NCI-H446 treated with DMSO at 0.1 percent for 48 hours (cell line): ENCODE results near the gene TMOD3.

Experiments used
- DNase-seq: peaks from one replicate; lab custom pipeline; 2025; lab: John Stamatoyannopoulos, UW

TMOD3 gene

DNA sequence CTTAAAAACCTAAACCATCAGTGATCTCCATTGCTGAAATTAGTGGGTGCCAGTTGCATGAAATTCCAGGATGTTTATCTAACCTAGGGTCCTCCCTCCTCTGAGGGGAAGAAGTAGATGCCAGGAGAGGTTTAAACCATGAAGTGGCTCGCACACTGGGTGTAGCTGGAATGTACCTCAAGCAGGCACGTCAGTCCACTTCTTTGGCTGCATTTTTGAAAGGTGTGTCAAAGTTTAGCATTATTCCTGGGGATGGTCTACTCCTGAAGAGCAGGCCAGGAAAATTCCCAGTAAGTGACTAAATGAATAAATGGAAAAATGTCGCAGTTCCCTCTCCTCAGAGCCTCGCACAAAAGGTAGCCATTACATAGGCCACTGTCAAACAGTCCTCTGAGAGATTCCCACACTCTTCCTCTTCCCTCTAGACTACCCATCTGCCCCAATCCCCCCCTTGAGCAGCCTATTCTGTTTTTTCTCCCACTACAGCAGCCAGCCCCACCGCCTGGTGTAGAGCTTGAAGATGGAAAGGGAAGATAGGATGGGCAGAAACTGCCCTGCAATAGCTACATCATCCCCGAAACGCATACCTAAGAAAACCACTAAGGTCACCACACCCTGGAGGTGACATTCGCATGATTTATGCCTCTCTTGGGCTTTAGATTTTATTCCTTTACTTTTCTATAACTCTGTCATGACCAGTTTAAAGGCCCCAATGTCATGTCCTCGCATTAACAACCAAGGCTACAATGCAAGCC is 655 bp upstream of the TMOD3 start:
- DNase-seq = no peak

DNA sequence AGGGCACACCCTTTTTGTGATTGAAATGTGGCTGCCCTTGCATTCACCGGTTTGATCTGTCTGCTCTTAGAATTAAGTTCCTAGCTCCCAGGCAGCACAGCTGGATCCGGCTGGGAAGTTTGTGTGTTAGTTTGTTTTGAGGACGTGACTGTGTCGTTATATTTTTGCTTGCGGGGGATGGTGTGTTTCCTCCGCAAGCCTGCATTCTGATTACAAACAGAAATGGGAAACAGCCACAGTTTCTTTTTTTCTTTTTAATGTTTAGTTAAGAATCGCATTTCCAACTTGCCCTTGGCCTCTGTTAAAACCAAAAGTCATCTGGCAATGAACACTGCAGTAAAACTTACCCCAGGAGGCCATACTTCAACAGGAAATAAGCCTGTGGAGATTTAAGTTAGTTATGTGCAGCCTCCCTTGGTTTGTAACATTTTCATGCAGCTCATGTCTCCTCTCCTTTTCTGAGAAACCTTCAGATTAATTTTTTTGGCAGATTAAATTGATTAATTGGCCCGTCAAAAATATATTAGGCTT is 888 bp downstream of the TMOD3 start:
- no peak for DNase-seq

DNA sequence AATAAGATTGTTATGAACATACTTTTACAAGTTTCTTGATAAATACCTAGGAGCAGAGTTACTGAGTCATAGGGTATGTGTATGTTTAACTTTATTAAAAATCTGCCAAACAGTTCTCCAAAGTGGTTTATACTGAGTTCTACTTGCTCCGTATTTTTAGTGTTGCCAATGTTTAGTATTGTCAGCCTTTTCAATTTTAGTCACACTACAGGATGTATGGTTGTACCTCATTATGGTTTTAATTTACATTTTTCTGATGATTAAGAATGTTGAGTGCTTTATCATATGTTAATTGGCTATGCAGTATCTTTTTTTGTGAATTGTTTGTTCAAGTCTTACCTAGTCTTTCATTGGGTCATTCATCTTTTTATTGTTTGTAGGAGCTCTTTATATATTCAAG is 4.3 kb downstream of the TMOD3 start:
- DNase-seq = no peak

DNA sequence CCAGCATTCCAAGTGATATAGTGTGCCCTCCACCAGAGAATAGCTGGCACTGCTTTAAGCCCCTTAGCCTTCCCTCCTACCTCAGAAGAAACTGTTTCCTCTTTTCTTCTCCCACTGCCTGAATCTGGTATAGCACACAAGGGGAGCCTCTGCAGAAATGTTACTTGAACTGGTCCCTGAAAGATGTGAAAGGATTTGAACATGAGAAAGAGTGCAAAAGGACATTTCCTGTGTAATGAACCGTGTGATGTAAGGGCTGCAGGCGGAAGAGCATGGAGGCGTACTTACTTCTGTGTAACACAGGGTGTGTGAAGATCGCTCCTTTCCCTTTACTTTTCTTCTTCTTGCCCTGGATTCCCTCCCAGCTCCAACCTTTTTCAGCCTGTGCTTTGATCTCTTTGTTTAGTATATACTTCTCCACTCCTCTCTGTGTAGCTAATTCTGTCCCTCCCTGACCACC is 8.4 kb downstream of the TMOD3 start:
- DNase-seq = no peak

DNA sequence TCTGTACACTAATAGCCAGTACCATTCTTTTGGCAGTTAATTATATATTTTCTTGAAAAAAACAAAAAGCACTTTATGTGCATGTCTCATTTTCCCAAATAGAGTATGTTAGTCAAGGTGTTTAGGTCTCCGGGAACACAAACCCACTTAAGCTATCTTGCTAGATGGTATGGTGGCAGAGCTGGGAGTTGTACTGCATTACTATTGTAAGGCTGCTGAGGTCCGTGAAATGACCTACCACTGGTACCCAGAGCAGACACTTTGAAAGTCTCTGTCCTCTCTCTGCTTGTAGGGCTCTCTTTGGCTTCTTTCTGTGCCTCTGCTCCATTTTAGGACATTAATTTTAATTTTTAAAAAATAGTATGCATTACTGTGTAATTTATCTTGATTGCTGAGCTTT is 8.8 kb downstream of the TMOD3 start:
- no peak for DNase-seq

DNA sequence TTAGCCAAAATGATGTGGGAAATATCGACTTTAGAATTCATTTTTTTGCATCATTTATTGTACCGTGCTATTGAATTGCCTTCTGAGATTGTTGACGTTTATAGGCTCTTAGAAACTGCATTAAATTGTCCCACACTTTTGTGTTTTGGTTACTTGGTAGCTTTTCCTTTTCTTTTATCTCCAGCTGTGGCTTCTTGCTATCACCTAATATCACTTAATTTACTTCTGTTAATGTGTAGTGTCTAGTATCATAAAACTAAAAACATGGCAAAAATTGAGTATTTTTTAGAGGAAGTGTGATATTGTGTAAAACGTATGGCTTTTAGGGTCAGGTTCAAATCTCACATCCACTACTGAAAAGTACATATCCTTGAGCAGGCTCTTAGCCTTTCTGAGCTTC is 11.2 kb downstream of the TMOD3 start:
- DNase-seq = no peak

DNA sequence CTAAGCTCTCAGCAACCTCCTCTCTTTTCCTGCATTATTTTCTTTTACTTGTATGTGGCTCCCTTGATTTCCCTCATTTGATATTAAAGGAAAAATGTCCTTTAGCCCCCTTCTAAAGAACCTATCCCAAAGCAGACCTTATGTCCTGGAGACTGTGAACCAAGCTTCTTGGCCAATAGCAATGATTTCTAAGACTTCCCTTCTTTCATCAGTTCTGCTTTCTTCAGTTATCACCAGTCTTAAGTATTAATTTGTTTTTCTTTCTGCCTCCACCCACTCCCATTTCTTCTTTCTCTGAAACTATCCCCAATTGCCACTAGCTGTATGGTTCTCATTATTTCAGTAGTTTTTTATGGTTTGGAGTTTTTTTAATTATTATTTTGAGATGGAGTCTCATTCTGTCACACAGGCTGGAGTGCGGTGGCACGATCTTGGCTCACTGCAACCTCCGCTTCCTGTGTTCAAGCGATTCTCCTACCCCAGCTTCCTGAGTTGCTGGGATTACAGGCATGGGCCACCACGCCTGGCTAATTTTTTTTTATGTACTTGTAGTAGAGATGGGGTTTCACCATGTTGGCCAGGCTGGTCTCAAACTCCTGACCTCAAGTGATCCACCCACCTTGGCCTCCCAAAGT is 12.1 kb downstream of the TMOD3 start:
- DNase-seq = no peak

DNA sequence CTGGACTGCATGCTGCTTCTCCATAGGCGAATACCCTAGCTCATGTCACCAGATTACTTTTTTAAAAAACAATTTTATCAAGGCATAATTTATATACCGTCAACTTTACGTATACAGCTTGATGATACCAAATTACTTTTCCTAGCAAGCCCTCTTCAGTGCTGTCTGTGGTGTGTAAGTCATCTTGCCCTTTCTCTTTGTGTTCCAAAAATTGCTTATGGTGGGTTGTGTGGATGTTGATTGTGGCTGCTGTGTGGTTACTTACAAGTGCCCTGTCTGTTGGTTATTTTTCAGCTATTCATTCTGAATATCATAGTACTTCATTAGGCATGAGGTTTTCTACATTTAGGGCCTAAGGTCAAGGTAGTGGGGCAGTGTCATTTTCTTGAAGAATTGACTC is 12.8 kb downstream of the TMOD3 start:
- no peak for DNase-seq

DNA sequence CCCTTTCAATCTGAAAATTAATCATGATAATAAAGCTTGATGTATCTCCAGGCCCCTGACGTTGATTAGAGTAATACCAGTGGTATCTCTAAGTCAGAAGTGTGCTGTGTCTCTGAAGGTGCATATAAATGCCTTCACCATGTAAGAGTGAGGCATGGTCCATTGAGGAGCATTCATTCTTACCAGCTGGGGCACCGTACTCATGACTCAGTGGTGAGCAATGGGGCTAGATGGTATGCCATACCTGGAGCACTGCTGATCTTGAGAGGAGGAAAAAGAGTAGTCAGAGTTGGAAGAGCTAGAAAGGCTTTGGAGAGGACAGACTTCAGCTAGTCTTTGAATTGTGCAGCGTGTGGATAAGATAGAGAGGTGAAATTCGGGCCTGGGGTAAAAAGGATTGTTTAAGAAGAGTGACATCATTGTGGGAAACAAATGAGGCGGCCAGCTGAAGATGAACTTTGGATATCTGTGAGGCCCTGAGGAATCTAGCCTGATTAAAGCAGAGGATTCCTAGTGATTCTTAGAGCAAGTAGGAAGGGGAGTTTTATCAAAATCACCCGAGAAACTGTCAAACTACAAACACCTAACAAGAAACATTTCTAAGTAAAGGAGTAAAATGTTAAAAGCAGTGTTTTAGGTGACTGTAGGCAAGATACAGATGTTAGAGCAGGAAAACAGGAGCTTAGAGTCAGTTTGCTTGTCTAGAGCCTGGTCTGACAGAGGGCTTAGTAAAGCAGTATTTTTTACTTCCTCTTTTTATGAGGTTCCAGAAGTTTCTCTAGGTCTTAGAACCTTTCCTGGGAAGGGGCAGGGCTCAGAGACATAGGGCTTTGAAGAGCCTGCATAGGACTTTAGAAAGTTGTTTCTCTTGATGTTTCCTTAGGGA is 13.6 kb downstream of the TMOD3 start:
- no peak for DNase-seq

DNA sequence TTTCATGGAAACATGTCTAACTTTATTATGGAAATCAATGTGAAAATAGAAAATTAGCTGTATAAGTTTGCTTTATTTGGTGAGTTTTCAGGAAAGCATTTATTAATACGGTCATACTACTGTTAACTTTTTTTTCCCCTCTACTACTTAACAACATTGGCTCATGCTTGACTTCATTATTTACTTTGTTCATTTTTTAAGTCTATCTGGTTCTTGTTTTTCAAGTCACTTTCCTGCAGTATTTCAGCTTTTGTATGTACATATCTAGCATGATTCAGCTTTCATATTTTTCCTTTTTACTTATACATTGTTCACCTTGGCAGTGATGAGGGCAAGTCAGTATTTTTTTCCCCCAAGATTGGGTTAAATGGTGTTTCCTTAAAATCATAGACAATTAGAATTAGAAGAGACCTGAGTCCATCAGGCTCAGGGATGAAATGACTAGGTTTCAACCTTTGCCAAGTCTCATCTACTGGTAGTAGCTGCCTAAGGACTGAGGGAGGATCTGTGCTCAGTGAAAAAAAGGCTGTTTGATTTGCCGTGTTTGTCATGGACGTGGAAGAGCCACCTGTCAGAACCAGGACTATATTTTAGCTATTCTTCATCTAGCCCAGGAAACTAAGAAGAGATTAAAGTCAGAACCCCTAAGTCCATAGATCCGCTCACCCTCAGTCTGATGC is 15.4 kb downstream of the TMOD3 start:
- no peak for DNase-seq

DNA sequence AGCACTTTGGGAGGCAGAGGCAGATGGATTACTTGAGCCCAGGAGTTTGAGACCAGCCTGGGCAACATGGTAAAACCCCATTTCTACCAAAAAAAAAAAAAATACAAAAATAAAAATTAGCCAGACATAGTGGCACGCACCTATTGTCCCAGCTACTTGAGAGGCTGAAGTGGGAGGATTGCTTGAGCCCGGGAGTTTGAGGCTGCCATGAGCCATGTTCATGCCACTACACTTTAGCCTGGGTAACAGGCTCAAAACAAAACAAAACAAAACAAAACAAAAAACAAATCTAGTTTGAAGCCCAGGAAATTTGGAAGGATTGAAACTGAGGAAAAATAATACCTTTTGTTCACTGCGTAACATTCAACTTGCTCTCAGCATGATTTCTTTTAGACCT is 16.6 kb downstream of the TMOD3 start:
- DNase-seq = no peak

DNA sequence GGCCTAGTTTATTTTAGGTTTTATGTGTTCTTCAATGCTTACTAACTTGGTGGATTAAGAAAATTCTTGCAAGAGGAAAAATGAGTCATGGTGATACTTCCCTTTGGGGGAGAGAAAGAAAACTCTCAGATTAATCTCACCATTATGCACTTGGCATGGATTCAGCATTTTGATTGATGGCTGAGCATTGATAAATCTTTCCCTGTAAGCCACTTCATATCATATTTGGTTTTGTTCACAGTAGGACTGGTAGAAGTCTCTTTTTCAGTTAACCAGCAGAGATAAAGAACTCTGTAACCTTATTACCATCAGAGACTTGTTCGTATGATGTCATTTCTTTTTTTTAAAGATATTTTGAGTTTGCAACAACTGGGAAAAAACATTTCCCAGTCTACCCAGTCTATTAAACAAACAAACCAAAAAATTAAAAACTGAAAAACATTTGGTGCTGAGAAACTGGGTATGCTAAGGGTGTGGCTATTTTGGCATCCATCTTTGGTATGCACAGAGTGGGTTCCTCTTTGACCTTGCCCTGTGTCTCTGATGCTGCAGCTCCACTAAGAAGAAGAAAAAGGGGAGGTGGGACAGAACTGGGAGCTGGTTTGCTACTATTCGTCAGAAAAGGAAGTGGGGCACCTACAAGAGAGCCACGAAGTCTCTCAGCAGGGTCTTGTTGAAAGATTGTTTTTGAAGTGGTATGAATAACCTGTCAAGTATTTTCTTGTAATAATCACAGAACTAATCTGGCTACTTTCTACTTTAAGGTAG is 17.2 kb downstream of the TMOD3 start:
- DNase-seq = no peak

DNA sequence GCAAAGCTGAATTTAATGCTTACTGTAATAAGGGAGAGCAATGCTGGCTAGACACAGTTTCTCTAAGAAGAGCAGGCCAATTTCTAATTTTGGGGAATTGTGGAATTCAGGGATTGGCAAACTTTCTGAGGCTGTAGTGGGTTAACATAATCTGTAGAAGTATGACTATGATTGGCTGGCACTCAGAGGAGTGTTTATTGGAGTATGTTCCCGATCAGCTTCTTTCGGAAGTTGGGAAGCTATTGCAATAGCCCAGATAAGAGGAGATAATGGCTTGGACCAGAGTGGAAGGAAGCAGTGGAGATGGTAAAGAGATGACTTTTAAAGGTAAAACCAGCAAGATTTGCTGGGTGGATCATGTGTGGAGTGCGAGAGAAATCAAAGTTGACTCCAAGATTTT is 19.4 kb downstream of the TMOD3 start:
- DNase-seq = no peak

DNA sequence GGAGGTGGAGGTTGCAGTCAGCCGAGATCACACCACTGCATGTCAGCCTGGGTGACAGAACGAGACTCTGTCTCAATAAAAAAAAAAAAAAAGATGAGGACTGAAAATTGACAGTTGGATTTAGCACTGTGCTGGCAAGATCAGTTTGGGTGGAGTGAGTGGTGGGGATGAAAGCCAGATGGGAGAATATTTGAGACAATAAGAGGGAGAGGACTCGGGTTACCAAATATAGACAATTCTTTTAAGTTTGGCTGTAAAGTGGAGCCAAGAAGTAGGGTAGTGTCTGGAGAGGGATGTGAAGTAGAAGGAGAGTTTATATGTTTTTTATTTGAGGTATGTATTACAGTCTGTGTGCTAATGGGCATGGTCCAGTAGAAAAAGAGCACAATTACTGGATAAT is 20.4 kb downstream of the TMOD3 start:
- DNase-seq = peak; percentile 8

DNA sequence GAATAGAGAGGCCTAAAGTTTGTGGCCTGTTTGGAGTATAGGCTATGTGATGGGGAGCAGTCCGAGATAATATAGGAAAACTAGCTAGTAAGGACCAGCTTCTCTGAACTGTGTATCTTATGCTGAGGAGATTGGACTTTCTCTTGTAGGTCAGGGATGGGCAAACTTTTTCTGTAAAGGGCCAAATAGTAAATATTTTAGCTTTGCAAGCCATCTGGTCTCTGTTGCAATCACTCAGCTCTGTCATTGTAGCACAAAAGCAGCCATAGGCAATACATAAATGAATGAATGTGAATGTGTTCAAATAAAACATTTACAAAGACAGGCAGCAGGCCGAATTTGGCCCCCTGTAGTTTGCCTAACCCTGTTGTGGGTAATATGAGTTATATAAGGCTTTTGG is 24.5 kb downstream of the TMOD3 start:
- no peak for DNase-seq

DNA sequence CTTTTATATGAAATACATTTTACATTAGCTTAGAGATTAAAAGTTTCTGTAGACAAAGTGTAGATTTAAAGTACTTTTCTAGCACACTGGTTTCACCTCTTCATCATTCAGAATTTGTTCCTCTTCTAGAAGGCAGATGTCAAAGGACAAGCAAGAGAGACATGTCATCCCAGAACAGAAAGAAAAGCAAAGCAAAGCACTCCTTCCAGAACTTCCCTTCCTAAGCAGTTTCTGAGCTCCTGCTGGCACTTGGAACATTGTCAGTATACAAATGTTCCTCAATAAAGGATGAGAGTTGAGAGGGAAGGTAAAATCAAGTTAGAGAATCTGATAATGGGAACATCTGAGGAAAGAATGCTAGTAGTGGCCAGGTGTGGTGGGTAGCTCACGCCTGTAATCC is 26.2 kb downstream of the TMOD3 start:
- DNase-seq = no peak

DNA sequence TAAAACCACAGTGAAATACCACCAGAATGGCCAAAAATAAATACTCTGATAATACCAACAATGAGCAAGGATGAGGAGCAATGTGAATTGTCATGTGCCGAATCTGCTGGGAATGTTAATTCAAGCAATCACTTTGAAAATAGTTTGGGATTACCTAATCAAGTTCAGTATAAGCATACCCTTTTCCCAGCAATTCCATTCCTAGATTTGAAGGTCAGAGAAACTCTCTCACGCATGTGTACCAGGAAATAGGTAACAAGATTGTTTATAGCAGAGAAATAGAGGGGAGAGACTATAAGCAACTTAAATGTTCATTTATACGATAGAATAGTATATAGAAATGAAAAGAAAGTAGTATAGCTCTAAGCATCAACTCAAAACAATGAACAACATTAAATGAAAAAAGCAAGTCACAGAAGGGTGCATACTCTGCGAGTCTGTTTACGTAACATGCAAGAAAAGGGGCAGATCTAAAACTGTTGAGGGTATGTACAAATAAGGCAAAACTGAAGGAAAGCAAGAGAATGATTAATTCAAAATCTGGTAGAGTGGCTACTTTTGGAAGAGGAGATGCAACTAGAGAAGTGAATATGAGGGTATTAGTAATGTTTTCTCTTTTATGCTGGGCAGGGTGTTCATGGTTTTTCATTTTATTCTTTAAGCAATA is 27.4 kb downstream of the TMOD3 start:
- DNase-seq = no peak

DNA sequence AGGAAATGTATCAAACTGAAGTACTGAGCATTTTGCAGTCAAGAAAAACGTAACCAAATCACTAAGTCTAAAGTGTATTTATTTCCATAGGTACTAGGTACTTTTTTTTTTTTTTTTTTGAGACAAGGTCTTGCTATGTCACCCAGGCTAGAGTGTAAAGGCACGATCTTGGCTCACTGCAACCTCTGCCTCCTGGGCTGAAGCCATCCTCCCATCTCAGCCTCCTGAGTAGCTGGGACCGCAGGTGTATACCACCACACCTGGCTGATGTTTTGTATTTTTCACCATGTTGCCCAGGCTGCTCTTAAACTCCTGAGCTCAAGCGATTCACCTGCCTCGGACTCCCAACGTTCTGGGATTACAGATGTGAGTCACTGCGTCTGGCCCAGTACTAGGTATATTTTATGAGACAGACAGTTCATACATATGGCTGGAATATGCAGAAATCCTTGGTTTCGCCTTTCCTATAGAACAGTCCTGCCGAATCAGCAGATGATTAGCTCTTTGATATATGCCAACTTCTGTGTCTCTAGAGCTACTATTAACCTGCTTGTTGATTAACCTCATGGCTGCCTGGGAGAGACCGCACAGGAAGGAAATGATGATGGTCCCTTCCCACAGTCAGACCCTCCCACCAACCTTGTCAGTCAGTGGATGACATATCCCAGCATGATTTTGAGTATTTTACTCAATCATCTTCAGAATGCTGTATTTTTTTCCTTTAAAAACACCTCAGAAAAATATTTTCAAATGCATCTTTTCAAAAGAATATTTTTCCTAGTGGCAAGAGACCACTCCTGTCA is 32.3 kb downstream of the TMOD3 start:
- no peak for DNase-seq

DNA sequence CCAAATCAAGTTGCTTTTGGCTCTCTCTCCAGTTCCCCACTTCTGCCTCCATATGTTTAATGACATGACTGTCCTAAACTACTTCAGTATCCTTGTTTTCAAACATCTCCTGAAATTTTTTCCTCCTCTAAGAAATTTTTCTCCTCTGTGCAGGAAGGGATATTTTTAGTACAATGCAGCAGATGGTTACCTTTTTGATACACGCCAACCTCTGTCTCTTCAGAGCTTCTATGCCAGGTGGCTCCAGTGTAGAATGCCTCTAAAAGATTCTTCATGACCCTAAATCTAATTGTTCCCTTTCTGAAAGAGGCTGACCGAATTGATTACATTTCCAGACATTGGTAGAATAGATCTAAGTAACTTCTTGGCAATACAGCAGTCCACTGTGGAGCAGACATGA is 33.7 kb downstream of the TMOD3 start:
- no peak for DNase-seq
